Measurements from ENCODE around the gene LTA4H.

LTA4H gene

GRCh38 chr12:96061864-96062453 lies 26.6 kb upstream of the LTA4H start:
- Histone ChIP-seq H3F3A (ENCODE audit: insufficient read depth, low read length) (no peaks in the 10 kb centered on the region), H3K27ac (ENCODE audit: low read length) (no peak overlapping the region), H3K9me2 (replicated peaks; ENCODE audit: insufficient read depth, low read length) (no peaks in the 10 kb centered on the region), H3K4me2 (ENCODE audit: low read depth, low read length) (peak overlapping the region; percentile 39; the same call in 1 of the 2 replicates), H3K4me1 (ENCODE audit: low read length) (peaks cover 4% of the 10 kb centered on the region; the same call in 1 of the 2 replicates), H3K4me3 (ENCODE audit: low read length) (no peak overlapping the region), H2AFZ (ENCODE audit: low read length) (peak overlapping the region; percentile 44; the same call in 1 of the 2 replicates), H3K27me3 (replicated peaks; ENCODE audit: insufficient read depth, low read length) (no peaks in the 10 kb centered on the region), H3K9me3 (replicated peaks; ENCODE audit: insufficient read depth, low read length) (no peaks in the 10 kb centered on the region), H4K20me1 (ENCODE audit: insufficient read depth, low read length) (no peaks in the 10 kb centered on the region), H3K36me3 (replicated peaks; ENCODE audit: insufficient read depth, low read length) (no peaks in the 10 kb centered on the region), H3K79me2 (ENCODE audit: low read length) (no peaks in the 10 kb centered on the region), H3K9ac (ENCODE audit: low read length) (no peak overlapping the region)
- peak; percentile 84 for TF ChIP-seq CTCF (IDR thresholded peaks at IDR 0.05; ENCODE audit: low read length)
- no peak for TF ChIP-seq EZH2 (optimal IDR thresholded peaks at IDR 0.05; ENCODE audit: low read depth, low read length)
- DNase-seq, result peak; percentile 87

- Histone ChIP-seq H2AFZ (ENCODE audit: low read length) (no peak overlapping the region), H3K79me2 (ENCODE audit: low read length) (no peaks in the 10 kb centered on the region)
Measured at GRCh38 chr12:96061323-96061722, 25.9 kb upstream of the LTA4H start.

GRCh38 chr12:96060041-96060440 lies 24.7 kb upstream of the LTA4H start:
- Histone ChIP-seq H4K20me1 (ENCODE audit: insufficient read depth, low read length) (no peaks in the 10 kb centered on the region), H3K9me3 (replicated peaks; ENCODE audit: insufficient read depth, low read length) (no peaks in the 10 kb centered on the region), H3K36me3 (replicated peaks; ENCODE audit: insufficient read depth, low read length) (no peaks in the 10 kb centered on the region), H3F3A (ENCODE audit: insufficient read depth, low read length) (no peaks in the 10 kb centered on the region), H3K4me3 (ENCODE audit: low read length) (no peak overlapping the region), H2AFZ (ENCODE audit: low read length) (no peak overlapping the region), H3K9me2 (replicated peaks; ENCODE audit: insufficient read depth, low read length) (no peaks in the 10 kb centered on the region), H3K4me2 (ENCODE audit: low read depth, low read length) (no peak overlapping the region), H3K9ac (ENCODE audit: low read length) (no peak overlapping the region), H3K27me3 (replicated peaks; ENCODE audit: insufficient read depth, low read length) (no peaks in the 10 kb centered on the region), H3K4me1 (ENCODE audit: low read length) (peaks cover 4% of the 10 kb centered on the region; the same call in 1 of the 2 replicates), H3K27ac (ENCODE audit: low read length) (no peak overlapping the region), H3K79me2 (ENCODE audit: low read length) (no peaks in the 10 kb centered on the region)
- TF ChIP-seq EZH2phosphoT487 (IDR thresholded peaks at IDR 0.05; ENCODE audit: low read length), result no peak
- no peak for DNase-seq

More at GRCh38 chr12:96061323-96061722, 25.9 kb upstream of the LTA4H start:
- Histone ChIP-seq H3K36me3 (replicated peaks; ENCODE audit: insufficient read depth, low read length) (no peaks in the 10 kb centered on the region), H3K4me2 (ENCODE audit: low read depth, low read length) (no peak overlapping the region), H3K27ac (ENCODE audit: low read length) (no peak overlapping the region), H3K4me1 (ENCODE audit: low read length) (peaks cover 4% of the 10 kb centered on the region; the same call in 1 of the 2 replicates), H3K9ac (ENCODE audit: low read length) (no peak overlapping the region), H3F3A (ENCODE audit: insufficient read depth, low read length) (no peaks in the 10 kb centered on the region), H3K27me3 (replicated peaks; ENCODE audit: insufficient read depth, low read length) (no peaks in the 10 kb centered on the region), H3K4me3 (ENCODE audit: low read length) (no peak overlapping the region), H4K20me1 (ENCODE audit: insufficient read depth, low read length) (no peaks in the 10 kb centered on the region), H3K9me3 (replicated peaks; ENCODE audit: insufficient read depth, low read length) (no peaks in the 10 kb centered on the region), H3K9me2 (replicated peaks; ENCODE audit: insufficient read depth, low read length) (no peaks in the 10 kb centered on the region)
- DNase-seq, result no peak
- TF ChIP-seq CTCF (IDR thresholded peaks at IDR 0.05; ENCODE audit: low read length) (no peak), EZH2 (optimal IDR thresholded peaks at IDR 0.05; ENCODE audit: low read depth, low read length) (no peak), EZH2phosphoT487 (IDR thresholded peaks at IDR 0.05; ENCODE audit: low read length) (no peak)

GRCh38 chr12:96057986-96058553 lies 22.7 kb upstream of the LTA4H start:
- no peak overlapping the region for H3K4me3 ChIP-seq (ENCODE audit: low read length)
- H3K9ac ChIP-seq (ENCODE audit: low read length), result no peak overlapping the region
- no peaks in the 10 kb centered on the region for H3K9me2 ChIP-seq (replicated peaks; ENCODE audit: insufficient read depth, low read length)
- H2AFZ ChIP-seq (ENCODE audit: low read length), result no peak overlapping the region
- peaks cover 4% of the 10 kb centered on the region; the same call in 1 of the 2 replicates for H3K4me1 ChIP-seq (ENCODE audit: low read length)
- H3K79me2 ChIP-seq (ENCODE audit: low read length), result no peaks in the 10 kb centered on the region
- H3K4me2 ChIP-seq (ENCODE audit: low read depth, low read length), result no peak overlapping the region
- no peak for DNase-seq
- no peaks in the 10 kb centered on the region for H3K9me3 ChIP-seq (replicated peaks; ENCODE audit: insufficient read depth, low read length)
- TF ChIP-seq EZH2phosphoT487 (IDR thresholded peaks at IDR 0.05; ENCODE audit: low read length), result no peak
- TF ChIP-seq EZH2 (optimal IDR thresholded peaks at IDR 0.05; ENCODE audit: low read depth, low read length), result no peak
- no peak for TF ChIP-seq CTCF (IDR thresholded peaks at IDR 0.05; ENCODE audit: low read length)
- no peaks in the 10 kb centered on the region for H4K20me1 ChIP-seq (ENCODE audit: insufficient read depth, low read length)
- no peaks in the 10 kb centered on the region for H3K27me3 ChIP-seq (replicated peaks; ENCODE audit: insufficient read depth, low read length)
- no peaks in the 10 kb centered on the region for H3F3A ChIP-seq (ENCODE audit: insufficient read depth, low read length)
- no peak overlapping the region for H3K27ac ChIP-seq (ENCODE audit: low read length)
- H3K36me3 ChIP-seq (replicated peaks; ENCODE audit: insufficient read depth, low read length), result no peaks in the 10 kb centered on the region

Data from MM.1S (cell line).